Smooth muscle cell (in vitro differentiated cells): ENCODE data around the gene PMIS2. TPM values are rescaled to one million over a fixed set of nuclear protein-coding genes. Genes with fewer than 3 reads are reported as not detected.

Source experiments
- DNase-seq: peaks from one replicate; lab custom pipeline; 2025; ENCODE audit not compliant: unreplicated experiment; lab: John Stamatoyannopoulos, UW
- H2AFZ ChIP-seq: fragments of 200-600 bp; sonication (generic); 2 replicates; pipeline ENCODE4 v1.6.0; 2016; ENCODE audit warnings: antibody characterized with exemption, low read depth, mild to moderate bottlenecking
- H3F3A ChIP-seq: fragments of 200-600 bp; sonication (generic); 2 replicates; pipeline ENCODE4 v1.6.0; 2017; ENCODE audit warnings: antibody characterized with exemption, low read depth
- H3K27ac ChIP-seq: fragments of 200-600 bp; sonication (generic); 2 replicates; pipeline ENCODE4 v1.5.1; 2016; ENCODE audit warnings: low read depth, mild to moderate bottlenecking
- H3K27me3 ChIP-seq: fragments of 200-600 bp; sonication (generic); 2 replicates; pipeline ENCODE4 v1.6.1; 2016; ENCODE audit warnings: low read depth, mild to moderate bottlenecking
- H3K36me3 ChIP-seq: fragments of 200-600 bp; sonication (generic); 2 replicates; pipeline ENCODE4 v1.5.1; 2016; ENCODE audit warnings: low read depth
- H3K4me1 ChIP-seq: fragments of 200-600 bp; sonication (generic); 2 replicates; pipeline ENCODE4 v1.5.1; 2016; ENCODE audit warnings: low read depth
- H3K4me2 ChIP-seq: fragments of 200-600 bp; sonication (generic); 2 replicates; pipeline ENCODE4 v1.6.0; 2016; ENCODE audit warnings: mild to moderate bottlenecking
- H3K4me3 ChIP-seq: fragments of 200-600 bp; sonication (generic); 2 replicates; pipeline ENCODE4 v1.5.1; 2016; ENCODE audit warnings: mild to moderate bottlenecking
- H3K79me2 ChIP-seq: fragments of 200-600 bp; sonication (generic); 2 replicates; pipeline ENCODE4 v1.6.0; 2016; ENCODE audit warnings: low read depth, mild to moderate bottlenecking
- H3K9ac ChIP-seq: fragments of 200-600 bp; sonication (generic); 2 replicates; pipeline ENCODE4 v1.6.0; 2016; ENCODE audit warnings: low read depth
- H3K9me3 ChIP-seq: fragments of 200-600 bp; sonication (generic); replicated peaks from 2 replicates; pipeline ENCODE4 v1.5.1; 2016; ENCODE audit warnings: low read depth
- H4K20me1 ChIP-seq: fragments of 200-600 bp; sonication (generic); 2 replicates; pipeline ENCODE4 v1.6.0; 2016; ENCODE audit warnings: low read depth
- WGBS: methylation state at CpG from one replicate; pipeline ENCODE4 v1.1.7; 2016; ENCODE audit warnings: low lambda C conversion rate; 5-methylcytosine and 5-hydroxymethylcytosine counted together
- polyA plus RNA-seq: library from polyadenylated mRNA; unstranded; fragments of >200 nt; fragmentation: Nextera tagmentation; extraction: Ambion mirVana; gene quantifications from 2 replicates; pipeline ENCODE4 v1.2.1, GENCODE V29; 2016
- total RNA-seq: library from RNA; depleted of rRNA; stranded (reverse); fragments of >200 nt; gene quantifications from 2 replicates; pipeline ENCODE4 v1.2.3, GENCODE V29; 2014
- TF ChIP-seq, protein P1 (sequence below): fragments of 200-600 bp; sonication (generic); IDR thresholded peaks from 2 replicates; pipeline ENCODE4 v1.5.1; 2017; ENCODE audit warnings: borderline replicate concordance, mild to moderate bottlenecking, antibody characterized with exemption; ENCODE audit not compliant: insufficient read depth, poor library complexity, severe bottlenecking

Gene PMIS2
- total and polyA plus RNA-seq, 2 experiments from 2014 or later: not detected

DNA sequence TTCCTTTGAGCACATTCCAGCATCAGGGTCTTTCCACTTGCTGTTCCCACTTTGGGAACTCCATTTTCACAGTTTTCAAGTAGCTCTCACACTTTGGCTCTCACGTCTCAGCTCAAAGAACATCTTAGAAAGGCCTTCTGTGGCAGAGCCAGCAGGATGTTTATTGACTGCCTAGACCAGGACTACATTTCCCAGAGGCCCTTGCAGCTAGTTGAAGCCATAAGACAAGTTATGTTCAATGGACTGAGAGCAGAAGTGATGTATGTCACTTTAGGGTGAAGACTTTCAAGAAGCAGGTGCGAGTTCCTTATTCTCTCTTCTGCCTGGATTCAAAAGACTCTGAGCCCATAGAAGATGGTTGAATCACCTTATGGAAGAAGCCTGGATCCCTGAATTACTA is 22.3 kb downstream of the PMIS2 start:
- no peak overlapping the region for H2AFZ ChIP-seq
- no peak for DNase-seq
- peaks cover 4% of the 10 kb centered on the region for H3K4me1 ChIP-seq
- H3K36me3 ChIP-seq: no peaks in the 10 kb centered on the region
- no peak overlapping the region for H3K4me3 ChIP-seq
- H3K9me3 ChIP-seq: no peaks in the 10 kb centered on the region
- 78% methylated on average over 2 of the region's 2 CpGs for WGBS
- TF ChIP-seq, protein P1, sequence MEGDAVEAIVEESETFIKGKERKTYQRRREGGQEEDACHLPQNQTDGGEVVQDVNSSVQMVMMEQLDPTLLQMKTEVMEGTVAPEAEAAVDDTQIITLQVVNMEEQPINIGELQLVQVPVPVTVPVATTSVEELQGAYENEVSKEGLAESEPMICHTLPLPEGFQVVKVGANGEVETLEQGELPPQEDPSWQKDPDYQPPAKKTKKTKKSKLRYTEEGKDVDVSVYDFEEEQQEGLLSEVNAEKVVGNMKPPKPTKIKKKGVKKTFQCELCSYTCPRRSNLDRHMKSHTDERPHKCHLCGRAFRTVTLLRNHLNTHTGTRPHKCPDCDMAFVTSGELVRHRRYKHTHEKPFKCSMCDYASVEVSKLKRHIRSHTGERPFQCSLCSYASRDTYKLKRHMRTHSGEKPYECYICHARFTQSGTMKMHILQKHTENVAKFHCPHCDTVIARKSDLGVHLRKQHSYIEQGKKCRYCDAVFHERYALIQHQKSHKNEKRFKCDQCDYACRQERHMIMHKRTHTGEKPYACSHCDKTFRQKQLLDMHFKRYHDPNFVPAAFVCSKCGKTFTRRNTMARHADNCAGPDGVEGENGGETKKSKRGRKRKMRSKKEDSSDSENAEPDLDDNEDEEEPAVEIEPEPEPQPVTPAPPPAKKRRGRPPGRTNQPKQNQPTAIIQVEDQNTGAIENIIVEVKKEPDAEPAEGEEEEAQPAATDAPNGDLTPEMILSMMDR: no peak
- H4K20me1 ChIP-seq: no peaks in the 10 kb centered on the region
- no peak overlapping the region for H3K4me2 ChIP-seq
- no peak overlapping the region for H3K9ac ChIP-seq
- no peak overlapping the region for H3K27ac ChIP-seq
- H3F3A ChIP-seq: no peaks in the 10 kb centered on the region
- H3K27me3 ChIP-seq: no peaks in the 10 kb centered on the region
- no peaks in the 10 kb centered on the region for H3K79me2 ChIP-seq

GRCh38 chr19:35609851-35610353 is 23.9 kb downstream of the PMIS2 start:
- Histone ChIP-seq H3K27me3 (no peaks in the 10 kb centered on the region), H3K4me1 (peaks cover 4% of the 10 kb centered on the region), H3K79me2 (no peaks in the 10 kb centered on the region), H3F3A (no peaks in the 10 kb centered on the region), H2AFZ (no peak overlapping the region), H3K36me3 (no peaks in the 10 kb centered on the region), H3K9me3 (no peaks in the 10 kb centered on the region), H3K9ac (no peak overlapping the region), H3K27ac (no peak overlapping the region), H3K4me2 (no peak overlapping the region), H4K20me1 (no peaks in the 10 kb centered on the region), H3K4me3 (no peak overlapping the region)
- no peak for DNase-seq
- 83% methylated on average over 6 of the region's 6 CpGs for WGBS
- TF ChIP-seq, protein P1: no peak

- Histone ChIP-seq H3K79me2 (no peaks in the 10 kb centered on the region), H3K4me3 (peak overlapping the region; percentile 64), H3K36me3 (no peaks in the 10 kb centered on the region), H3K27me3 (no peaks in the 10 kb centered on the region), H4K20me1 (no peaks in the 10 kb centered on the region), H2AFZ (peak overlapping the region; percentile 90), H3K4me1 (peaks cover 4% of the 10 kb centered on the region), H3F3A (no peaks in the 10 kb centered on the region), H3K9me3 (no peaks in the 10 kb centered on the region), H3K27ac (no peak overlapping the region), H3K4me2 (peak overlapping the region; percentile 94), H3K9ac (no peak overlapping the region)
- WGBS: 52% methylated on average over 9 of the region's 9 CpGs
- DNase-seq: no peak
- TF ChIP-seq, protein P1: no peak
These were observed 26.2 kb downstream of the PMIS2 start for GRCh38 chr19:35612224-35612558.

DNA sequence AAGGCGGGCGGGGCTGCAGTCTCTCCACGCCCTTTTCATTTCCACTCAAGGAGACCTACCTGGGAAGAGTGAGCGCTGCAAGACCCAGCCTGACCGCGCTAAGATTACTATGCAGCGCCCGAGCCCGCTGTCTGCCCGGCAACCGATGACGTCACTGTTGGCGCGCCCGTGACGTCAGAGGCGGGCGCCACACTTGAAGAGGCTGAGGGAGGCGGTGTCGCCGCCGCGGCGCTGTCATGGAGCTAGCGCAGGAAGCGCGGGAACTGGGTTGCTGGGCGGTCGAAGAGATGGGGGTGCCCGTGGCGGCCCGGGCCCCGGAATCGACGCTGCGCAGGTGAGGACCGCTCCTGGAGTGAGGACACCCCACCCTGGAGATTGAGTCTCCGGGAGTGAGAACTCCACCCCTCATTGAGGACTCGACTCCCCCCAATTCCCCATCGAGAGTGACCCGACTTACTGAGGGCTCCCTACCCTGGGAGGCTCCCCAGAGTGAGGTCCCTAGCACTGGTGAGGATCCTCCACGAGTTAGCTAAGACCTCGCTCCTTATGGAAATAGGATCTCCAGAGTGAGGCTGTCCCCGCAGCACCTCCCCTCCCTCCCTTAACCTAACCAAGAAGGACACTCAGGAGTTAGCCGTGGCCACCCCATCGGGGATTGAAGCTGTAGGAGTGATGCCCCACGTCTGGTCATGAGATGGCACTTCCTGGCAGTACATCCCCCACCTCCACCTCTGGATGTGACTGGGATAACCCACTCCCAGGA is 26.8 kb downstream of the PMIS2 start, which contains the start of gene HAUS5:
HAUS5 (plus strand) TSS at position 177 of the 763 bp plus-strand sequence; CDS start at position 237, 60 bp downstream.
- Histone ChIP-seq H3K4me1 (peaks cover 4% of the 10 kb centered on the region), H3K9me3 (no peaks in the 10 kb centered on the region), H3K36me3 (no peaks in the 10 kb centered on the region), H4K20me1 (no peaks in the 10 kb centered on the region), H3K27ac (no peak within 1 kb of the TSS), H3K9ac (peak within 1 kb of the TSS; percentile 77), H3K4me2 (peak within 1 kb of the TSS; percentile 94), H3F3A (no peaks in the 10 kb centered on the region), H3K4me3 (peak within 1 kb of the TSS; percentile 64), H2AFZ (peak within 1 kb of the TSS; percentile 90), H3K79me2 (no peaks in the 10 kb centered on the region), H3K27me3 (no peaks in the 10 kb centered on the region)
- under 1% methylated on average over 46 of the region's 47 CpGs for WGBS
- DNase-seq: peak; percentile 84
- TF ChIP-seq, protein P1: no peak
